Psoas muscle (tissue), 8 donors: ENCODE measurements around the gene CD4. TPM values are rescaled to one million over a fixed set of nuclear protein-coding genes. Genes with fewer than 3 reads are reported as not detected.

Experiments used
- ATAC-seq, 4 donors: fragments of 200-7000 bp; cut with Tn5 transposase; one replicate each; pipeline ENCODE4 v1.9.1; 2020; ENCODE audit warnings: moderate library complexity in 3 of 4, mild to moderate bottlenecking in 2 of 4
- DNase-seq, 2 donors: peaks; one replicate each; pipeline ENCODE4 v3.0.0-alpha.2; 2020
- H3K27ac ChIP-seq: fragments of 200-600 bp; one replicate; pipeline ENCODE4 v1.8.0; 2022
- H3K27me3 ChIP-seq, 3 donors: fragments of 200-600 bp in 1 of 3; one replicate each; pipeline versions ENCODE4 v1.6.1 to v1.8.0; 2013 to 2022; ENCODE audit warnings: low read length in 2 of 3, mild to moderate bottlenecking in 2 of 3, moderate library complexity in 1 of 3; ENCODE audit not compliant: insufficient read depth in 3 of 3
- H3K36me3 ChIP-seq, 2 donors: fragments of 200-600 bp in 1 of 2; one replicate each; pipeline versions ENCODE4 v1.6.1 to v1.8.0; 2013 to 2022; ENCODE audit warnings: low read depth in 1 of 2, mild to moderate bottlenecking in 1 of 2, moderate library complexity in 1 of 2; ENCODE audit not compliant: insufficient read depth in 1 of 2
- H3K4me1 ChIP-seq: fragments of 200-600 bp; one replicate; pipeline ENCODE4 v1.8.0; 2022
- H3K4me3 ChIP-seq: fragments of 200-600 bp; one replicate; pipeline ENCODE4 v1.8.0; 2022; ENCODE audit warnings: mild to moderate bottlenecking
- H3K9me3 ChIP-seq: fragments of 200-600 bp; one replicate; pipeline ENCODE4 v1.8.0; 2022
- WGBS, 3 donors: extraction: QIAGEN DNeasy Blood & Tissue Kit; methylation state at CpG; one replicate each; pipeline versions ENCODE4 v1.1.6 to v1.1.7; 2013; 5-methylcytosine and 5-hydroxymethylcytosine counted together
- intact Hi-C, 2 donors: fragments of 100-400 bp; cut with DNase I; formaldehyde crosslinking; loops; one replicate each; pipeline versions ENCODE4 v1.11.0 to v1.14.2; 2022
- polyA plus RNA-seq, 3 donors: library from polyadenylated mRNA; stranded (reverse); fragments of 200-250 nt; gene quantifications; one replicate each; pipeline ENCODE4 v1.2.3, GENCODE V29; 2013
- total RNA-seq, 4 donors: library from RNA; stranded (reverse); fragmentation: NEBNext Ultra II Directional in 2 of 4; extraction: Animal tissue kit (Norgen Biotek cat#: 25700) in 2 of 4; gene quantifications; one replicate each; pipeline versions ENCODE4 v1.2.1 to v1.2.4, GENCODE V29; 2021 to 2023
- TF ChIP-seq, protein P1 (sequence below): fragments of 200-600 bp; IDR thresholded peaks from one replicate; pipeline ENCODE4 v1.8.0; 2022; ENCODE audit warnings: antibody characterized with exemption
- donor health status: healthy with polysubstance abuse.
- donor health status: DM: no; HTN: no; CAD: no; lungs with moderate emphysema.
- donor health status: Bipolar disorder and iron deficiency.
- donor health status: healthy.
- donor health status: DM: yes; HTN: yes; CAD: no.
- donor health status: DM: no; HTN: no; CAD: no.
- donor health status: DM: no; HTN: no; CAD: no.
- donor health status: DM: yes; HTN: yes; CAD: no.

The CD4 gene
- total and polyA plus RNA-seq, 7 donors = 0.47 to 4.9 (median 2.3) TPM

DNA sequence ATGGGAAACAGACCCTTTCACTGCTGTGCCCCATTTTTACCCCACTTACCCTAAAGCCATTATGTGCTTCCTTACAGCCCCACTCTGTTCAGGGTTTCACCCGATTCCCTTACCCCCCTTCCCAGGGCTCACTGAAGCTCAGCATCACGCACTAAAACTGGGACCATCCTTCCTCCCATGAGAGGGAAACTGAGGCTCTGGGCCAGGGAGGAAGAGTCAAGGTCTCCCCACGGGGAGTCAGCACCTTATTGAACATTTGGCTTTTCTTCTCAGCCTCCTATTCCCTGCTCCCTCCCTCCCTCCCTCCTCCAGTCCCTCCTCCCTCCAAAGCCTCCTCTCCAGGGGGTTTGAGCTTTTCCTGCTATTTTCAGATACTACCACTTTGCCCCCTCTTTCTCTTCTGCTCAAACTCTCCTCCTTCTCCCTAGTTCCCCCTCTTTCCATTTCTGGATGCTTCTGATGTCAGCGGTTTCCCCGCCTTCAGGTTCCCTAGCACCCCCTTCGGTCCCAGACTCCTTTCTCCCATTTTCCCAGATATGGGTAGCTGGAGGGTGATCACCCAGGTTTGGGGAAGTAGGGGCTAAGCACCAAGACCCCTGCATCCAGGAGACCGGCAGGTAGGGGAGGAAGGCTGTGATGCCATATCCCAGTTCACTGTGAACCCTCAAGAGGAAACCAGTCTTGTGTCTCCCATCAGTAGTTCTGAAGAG lies 33.3 kb downstream of the CD4 start:
- Histone ChIP-seq H3K27me3 (peaks cover 0 to 58% (median 11%) of the 10 kb centered on the region in 3 donors), H3K27ac (no peak overlapping the region), H3K4me3 (peak overlapping the region; percentile 60), H3K9me3 (no peaks in the 10 kb centered on the region), H3K36me3 (no peaks in the 10 kb centered on the region), H3K4me1 (peaks cover 3% of the 10 kb centered on the region)
- TF ChIP-seq, protein P1, sequence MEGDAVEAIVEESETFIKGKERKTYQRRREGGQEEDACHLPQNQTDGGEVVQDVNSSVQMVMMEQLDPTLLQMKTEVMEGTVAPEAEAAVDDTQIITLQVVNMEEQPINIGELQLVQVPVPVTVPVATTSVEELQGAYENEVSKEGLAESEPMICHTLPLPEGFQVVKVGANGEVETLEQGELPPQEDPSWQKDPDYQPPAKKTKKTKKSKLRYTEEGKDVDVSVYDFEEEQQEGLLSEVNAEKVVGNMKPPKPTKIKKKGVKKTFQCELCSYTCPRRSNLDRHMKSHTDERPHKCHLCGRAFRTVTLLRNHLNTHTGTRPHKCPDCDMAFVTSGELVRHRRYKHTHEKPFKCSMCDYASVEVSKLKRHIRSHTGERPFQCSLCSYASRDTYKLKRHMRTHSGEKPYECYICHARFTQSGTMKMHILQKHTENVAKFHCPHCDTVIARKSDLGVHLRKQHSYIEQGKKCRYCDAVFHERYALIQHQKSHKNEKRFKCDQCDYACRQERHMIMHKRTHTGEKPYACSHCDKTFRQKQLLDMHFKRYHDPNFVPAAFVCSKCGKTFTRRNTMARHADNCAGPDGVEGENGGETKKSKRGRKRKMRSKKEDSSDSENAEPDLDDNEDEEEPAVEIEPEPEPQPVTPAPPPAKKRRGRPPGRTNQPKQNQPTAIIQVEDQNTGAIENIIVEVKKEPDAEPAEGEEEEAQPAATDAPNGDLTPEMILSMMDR = no peak
- no peak for ATAC-seq
- intact Hi-C loops = loop anchor here in 1 of 2 donors (10.0 kb wide), 1 partner anchor 68 kb away; the partner anchor contains the start of gene MLF2
- 65 to 70% (median 65%) methylated on average over 7 of the region's 7 CpGs for WGBS, 3 donors
- no peak for DNase-seq

DNA sequence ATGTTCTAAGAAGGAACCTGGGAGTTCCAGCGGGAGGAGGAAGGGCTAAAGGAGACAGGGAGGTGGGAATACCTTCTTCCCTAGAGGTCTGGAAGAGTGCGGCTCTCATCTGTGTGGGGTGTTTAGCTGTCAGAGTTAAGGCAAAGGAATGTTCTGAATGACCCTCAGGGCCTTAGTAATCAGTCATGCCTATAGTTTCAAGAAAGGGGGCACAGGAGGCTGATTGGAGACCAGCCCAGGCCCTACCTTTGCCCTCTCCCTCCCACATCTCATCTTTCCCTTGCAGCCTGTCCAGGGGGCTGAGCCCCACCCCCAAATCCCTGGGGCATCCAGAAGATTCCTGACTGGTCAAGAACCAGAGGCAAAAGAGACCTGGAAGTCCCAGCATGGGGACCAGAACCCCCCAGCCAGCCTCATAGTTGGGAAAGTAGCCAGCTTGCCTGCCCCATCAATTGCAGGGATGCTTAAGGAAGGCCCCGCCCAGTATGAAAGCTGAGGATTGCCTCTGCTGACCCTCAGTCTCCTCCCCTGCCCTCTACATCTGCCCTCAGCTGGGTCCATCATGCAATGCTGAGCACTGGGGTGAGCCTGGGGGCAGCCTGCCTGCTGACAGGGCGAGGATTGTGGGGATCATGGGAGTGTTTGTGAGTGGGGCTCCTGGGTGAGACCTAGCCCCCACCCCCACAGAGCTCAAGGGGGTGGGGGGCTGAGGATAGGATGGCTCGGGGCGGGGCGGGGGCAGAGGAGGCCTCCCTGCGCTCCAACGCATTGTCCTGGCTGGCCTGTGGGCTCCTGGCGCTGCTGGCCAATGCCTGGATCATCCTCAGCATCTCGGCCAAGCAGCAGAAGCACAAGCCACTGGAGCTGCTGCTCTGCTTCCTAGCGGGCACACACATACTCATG lies 34.1 kb downstream of the CD4 start:
- ATAC-seq (no peak), DNase-seq (no peak)
- Histone ChIP-seq H3K36me3 (no peaks in the 10 kb centered on the region), H3K27ac (no peak overlapping the region), H3K27me3 (peaks cover 0 to 60% (median 11%) of the 10 kb centered on the region in 3 donors), H3K9me3 (no peaks in the 10 kb centered on the region), H3K4me3 (no peak overlapping the region), H3K4me1 (peaks cover 3% of the 10 kb centered on the region)
- WGBS, 3 donors = 72 to 79% (median 78%) methylated on average over 12 of the region's 12 CpGs
- TF ChIP-seq, protein P1 = no peak
- intact Hi-C loops = loop anchor here in 1 of 2 donors (10.0 kb wide), 1 partner anchor 69 kb away; the partner anchor contains the start of gene MLF2

DNA sequence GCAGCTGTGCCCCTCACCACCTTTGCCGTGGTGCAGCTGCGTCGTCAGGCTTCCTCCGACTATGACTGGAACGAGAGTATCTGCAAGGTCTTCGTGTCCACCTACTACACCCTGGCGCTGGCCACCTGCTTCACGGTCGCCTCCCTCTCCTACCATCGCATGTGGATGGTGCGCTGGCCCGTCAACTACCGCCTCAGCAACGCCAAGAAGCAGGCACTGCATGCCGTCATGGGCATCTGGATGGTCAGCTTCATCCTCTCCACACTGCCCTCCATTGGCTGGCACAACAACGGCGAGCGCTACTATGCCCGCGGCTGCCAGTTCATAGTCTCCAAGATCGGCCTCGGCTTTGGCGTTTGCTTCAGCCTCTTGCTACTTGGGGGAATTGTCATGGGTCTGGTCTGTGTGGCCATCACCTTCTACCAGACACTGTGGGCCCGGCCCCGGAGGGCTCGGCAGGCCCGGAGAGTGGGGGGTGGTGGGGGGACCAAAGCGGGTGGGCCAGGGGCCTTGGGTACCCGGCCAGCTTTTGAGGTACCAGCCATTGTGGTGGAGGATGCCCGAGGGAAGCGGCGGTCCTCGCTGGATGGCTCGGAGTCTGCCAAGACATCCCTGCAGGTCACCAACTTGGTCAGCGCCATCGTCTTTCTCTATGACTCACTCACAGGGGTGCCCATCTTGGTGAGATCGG lies 34.9 kb downstream of the CD4 start:
- Histone ChIP-seq H3K27me3 (peaks cover 0 to 68% (median 17%) of the 10 kb centered on the region in 3 donors), H3K4me3 (no peak overlapping the region), H3K27ac (no peak overlapping the region), H3K4me1 (peaks cover 3% of the 10 kb centered on the region), H3K9me3 (no peaks in the 10 kb centered on the region), H3K36me3 (no peaks in the 10 kb centered on the region)
- intact Hi-C loops = loop anchor here in 1 of 2 donors (10.0 kb wide), 1 partner anchor 69 kb away; the partner anchor contains the start of gene MLF2
- no peak for ATAC-seq
- 73 to 84% (median 82%) methylated on average over 32 to 37 of the region's 37 CpGs for whole genome bisulfite sequencing, 3 donors
- TF ChIP-seq, protein P1 = no peak
- DNase-seq = no peak

DNA sequence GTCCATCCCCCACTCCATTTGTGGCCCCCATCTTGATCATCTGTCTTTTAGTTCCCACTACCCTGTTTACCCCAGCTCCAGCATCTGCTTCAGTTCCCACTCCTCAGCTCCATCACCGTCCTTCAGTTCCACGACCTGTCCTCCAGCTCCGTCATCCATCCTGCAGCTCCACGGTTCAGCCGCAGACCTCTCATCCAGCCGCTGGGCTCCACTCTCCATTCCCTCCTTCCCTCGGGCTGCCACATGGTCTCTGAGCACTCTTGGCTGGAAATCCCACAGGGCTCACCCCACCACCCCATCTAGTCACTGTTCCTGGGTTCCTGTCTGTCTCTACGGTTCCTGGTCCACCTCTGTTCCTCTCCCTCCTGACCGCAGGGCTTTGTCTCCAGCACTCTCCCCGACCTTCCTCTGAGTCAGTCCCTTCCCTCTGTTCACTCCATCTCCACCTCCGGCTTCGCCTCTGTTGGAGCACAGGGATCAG lies 35.6 kb downstream of the CD4 start:
- intact Hi-C loops = loop anchor here (5.0 to 10.0 kb wide), 3 partner anchors 70 to 208 kb away; partner anchors contain the start of gene MLF2 (in 2 of the 2)
- ATAC-seq = no peak
- no peak overlapping the region for H3K27ac ChIP-seq
- TF ChIP-seq, protein P1 = no peak
- H3K36me3 ChIP-seq = no peaks in the 10 kb centered on the region
- H3K4me1 ChIP-seq = peaks cover 3% of the 10 kb centered on the region
- peaks cover 0 to 73% (median 15%) of the 10 kb centered on the region in 3 donors for H3K27me3 ChIP-seq
- DNase-seq = no peak
- H3K4me3 ChIP-seq = no peak overlapping the region
- H3K9me3 ChIP-seq = no peaks in the 10 kb centered on the region
- 46 to 56% (median 46%) methylated on average over 12 of the region's 12 CpGs for WGBS, 3 donors
